NT2/D1 (cell line): ENCODE data around the gene DGAT2.

Experiments
- SUZ12 ChIP-seq: IDR thresholded peaks from 2 replicates; pipeline ENCODE4 v1.6.1; 2011; ENCODE audit not compliant: insufficient read length, insufficient read depth; ENCODE audit errors: extremely low read depth
- YY1 ChIP-seq: IDR thresholded peaks from 2 replicates; pipeline ENCODE4 v1.6.1; 2011; ENCODE audit not compliant: insufficient read length, insufficient read depth
- ZNF274 ChIP-seq: IDR thresholded peaks from 2 replicates; pipeline ENCODE4 v1.6.1; 2011; ENCODE audit warnings: mild to moderate bottlenecking, low read depth, low read length

- TF ChIP-seq YY1 (no peak), ZNF274 (no peak), SUZ12 (no peak)
Observed at GRCh38 chr11:75765116-75765515, 3.5 kb upstream of the DGAT2 start.
